HS-27A (cell line): ENCODE data around the gene CTNNA3.

Source experiments
- DNase-seq: peaks from one replicate; pipeline ENCODE4 v3.0.0-alpha.2; 2012; ENCODE audit warnings: low read depth, missing footprints

Gene CTNNA3

DNA sequence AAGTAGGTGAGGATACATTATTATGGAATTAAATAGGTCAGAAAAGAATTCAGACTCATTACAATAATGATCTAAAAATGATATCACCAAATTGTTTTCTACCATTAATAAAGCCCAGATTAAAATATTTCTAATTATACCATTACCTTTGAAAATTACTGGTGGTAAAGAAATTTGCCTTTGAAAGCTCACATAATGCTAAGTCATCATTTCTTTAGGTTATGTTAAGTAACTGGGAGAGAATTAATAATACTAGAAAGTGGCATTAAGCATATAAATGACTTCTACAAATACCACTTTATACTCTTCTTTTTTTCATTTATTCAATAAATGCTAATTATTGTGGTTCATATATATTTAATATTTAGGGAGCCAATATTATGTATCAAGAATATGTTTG lies 1411.4 kb downstream of the CTNNA3 start:
- no peak for DNase-seq

- DNase-seq, result no peak
Measured at GRCh38 chr10:66283874-66284464, 1412.0 kb downstream of the CTNNA3 start.

DNA sequence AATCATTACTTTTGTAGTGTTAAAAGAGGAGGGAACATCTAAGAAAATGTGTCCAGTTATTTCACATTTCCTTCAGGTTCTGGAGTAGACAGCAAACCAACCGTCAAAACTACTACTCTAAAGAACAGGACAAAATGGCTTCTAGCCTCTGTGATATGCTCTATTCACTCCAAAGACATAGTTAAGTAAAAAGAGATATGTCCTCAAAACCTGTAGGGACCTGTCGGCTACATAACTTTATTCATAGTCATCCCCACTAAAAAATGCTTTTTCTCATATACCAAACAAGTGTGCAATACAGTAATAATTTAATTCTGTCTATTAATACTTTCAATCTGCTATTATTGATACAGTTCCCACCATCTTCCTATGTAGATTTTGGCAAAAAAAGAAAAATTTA lies 1412.9 kb downstream of the CTNNA3 start:
- DNase-seq, result no peak

- DNase-seq, result no peak
Measured at GRCh38 chr10:66281327-66281726, 1414.7 kb downstream of the CTNNA3 start.

DNA sequence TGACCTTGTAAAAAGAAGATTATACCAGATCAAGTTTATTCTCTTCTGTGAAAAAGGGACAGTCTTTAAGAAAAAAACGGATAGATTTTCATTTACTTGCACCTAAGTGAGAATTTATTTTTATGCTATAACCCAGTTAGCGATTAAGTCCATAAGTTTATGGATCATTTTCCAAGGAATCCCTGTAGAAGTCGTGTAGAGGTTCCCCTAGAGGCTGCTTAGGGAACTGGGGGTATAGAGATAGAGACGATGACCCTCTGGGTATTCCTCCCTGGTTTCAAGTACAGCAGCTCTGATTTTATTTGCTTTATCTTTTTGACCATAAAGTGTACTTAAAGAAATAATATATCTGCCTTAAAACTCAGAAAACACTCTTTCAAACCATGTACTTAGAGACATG lies 1418.5 kb downstream of the CTNNA3 start:
- no peak for DNase-seq

GRCh38 chr10:66273966-66274519 lies 1422.0 kb downstream of the CTNNA3 start:
- DNase-seq, result no peak

- no peak for DNase-seq
Measured at GRCh38 chr10:66265398-66265797, 1430.6 kb downstream of the CTNNA3 start.

- DNase-seq, result no peak
Measured at GRCh38 chr10:66259836-66260235, 1436.2 kb downstream of the CTNNA3 start.

DNA sequence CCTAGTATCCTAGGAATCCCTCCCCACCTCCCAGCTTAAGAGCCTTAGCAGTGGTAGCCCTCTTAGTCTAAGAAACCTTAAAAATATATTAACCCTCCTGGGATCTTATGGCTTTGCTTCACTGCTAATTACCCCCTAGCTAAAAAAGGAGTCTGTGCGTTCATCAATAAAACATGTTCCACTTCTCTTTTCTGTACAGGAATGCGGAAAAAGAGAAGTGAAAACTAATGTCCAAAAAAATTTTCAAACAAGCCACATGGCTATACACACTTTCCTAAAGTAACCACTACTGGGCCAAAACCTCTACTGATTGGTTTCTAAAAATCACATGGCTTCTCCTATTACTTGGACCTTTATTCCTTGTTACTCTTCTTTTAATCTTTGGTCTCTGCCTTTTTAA lies 1437.3 kb downstream of the CTNNA3 start:
- DNase-seq, result no peak

DNA sequence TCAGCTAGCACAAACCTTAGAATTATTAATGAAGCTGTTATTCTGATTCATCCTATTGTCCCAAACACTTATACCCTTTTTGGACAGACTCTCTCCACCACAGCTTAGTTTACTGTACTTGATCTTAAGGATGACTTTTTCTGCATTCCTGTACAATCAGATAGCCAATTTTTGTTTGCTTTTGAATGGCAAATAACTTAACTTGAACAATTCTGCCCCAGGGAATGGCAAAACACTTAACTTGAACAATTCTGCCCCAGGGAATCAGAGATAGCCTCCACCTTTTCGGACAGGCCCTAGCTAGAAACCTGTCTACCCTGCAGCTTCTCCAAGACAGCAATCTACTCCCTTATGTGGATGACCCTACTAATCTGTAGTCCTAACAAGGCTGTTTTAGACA lies 1438.2 kb downstream of the CTNNA3 start:
- DNase-seq, result no peak

- DNase-seq, result no peak
Measured at GRCh38 chr10:66252986-66253385, 1443.0 kb downstream of the CTNNA3 start.

DNA sequence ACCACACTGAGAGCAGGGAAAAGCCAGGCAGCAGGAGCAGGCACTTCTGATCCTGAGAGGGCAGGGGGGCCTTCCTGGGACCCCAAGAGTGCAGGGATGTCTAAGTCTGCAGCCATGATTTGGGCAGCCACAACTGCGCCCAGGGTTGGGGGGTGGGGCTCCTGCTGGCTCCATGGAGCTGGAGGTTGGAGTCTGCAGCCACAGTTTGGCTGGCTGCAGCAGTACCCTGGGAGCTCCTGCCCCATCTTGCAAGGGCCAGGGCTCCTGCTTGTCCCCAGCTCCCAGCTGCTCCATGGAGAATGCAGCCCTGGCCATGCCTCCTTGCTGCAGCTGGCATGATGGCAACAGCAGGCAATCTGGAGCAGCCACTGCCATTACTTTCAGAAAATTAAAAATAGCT lies 1449.8 kb downstream of the CTNNA3 start:
- DNase-seq, result no peak

DNA sequence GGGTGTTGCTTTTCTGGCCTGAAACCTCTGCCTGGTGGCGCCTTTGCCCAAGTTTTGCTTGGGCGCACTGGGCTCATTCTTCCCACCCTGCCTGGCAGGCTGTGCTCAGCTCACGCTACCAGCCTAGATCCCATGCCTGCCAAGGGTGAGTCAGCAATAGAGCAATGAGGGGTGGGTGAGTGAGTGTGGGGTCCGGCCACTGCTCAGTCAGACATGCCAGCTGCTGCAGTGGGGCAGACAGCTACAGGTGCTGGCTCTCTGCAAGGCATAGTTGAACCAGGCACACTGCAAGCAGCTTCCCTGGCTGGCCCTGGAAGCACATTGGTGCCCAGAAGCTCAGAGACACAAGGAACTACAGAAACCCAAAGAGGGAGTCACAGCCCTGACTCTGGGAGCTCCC lies 1451.0 kb downstream of the CTNNA3 start:
- DNase-seq, result no peak

DNA sequence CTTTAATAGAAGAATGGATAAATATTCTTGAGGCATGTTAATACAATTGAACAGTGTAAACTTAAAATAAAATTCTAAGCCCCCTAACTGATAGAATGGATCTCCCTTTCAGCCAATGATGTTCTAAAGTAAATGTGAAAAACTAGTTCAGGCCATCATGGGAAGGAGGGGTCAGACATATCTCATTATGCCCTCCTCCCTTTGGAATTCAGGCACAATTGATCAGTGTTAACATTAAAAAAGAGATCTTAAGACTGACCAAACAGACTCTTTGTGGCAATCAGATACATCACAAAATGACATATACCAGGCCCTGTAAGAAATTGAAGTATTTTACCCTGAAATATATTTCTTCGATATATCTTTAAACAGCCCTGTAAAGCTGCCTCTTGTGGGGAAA lies 1453.1 kb downstream of the CTNNA3 start:
- DNase-seq, result no peak

DNA sequence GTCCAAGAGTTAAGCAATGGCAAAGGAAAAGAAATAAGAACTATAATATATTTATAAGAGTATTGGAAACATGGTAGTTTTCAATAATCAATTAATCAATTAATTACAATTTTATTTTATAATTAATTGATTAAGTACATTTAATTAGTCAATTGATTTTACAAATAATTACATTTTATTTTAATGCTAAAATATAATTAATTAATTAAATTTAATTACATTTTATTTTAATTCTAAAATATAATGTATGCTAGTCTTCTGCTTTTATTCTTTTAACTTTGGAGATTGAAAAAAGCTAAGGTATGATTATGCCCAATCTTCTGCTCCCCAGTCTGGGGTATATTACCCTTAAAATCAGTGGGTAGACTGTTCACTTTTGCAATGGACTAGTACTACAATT lies 1456.9 kb downstream of the CTNNA3 start:
- no peak for DNase-seq

DNA sequence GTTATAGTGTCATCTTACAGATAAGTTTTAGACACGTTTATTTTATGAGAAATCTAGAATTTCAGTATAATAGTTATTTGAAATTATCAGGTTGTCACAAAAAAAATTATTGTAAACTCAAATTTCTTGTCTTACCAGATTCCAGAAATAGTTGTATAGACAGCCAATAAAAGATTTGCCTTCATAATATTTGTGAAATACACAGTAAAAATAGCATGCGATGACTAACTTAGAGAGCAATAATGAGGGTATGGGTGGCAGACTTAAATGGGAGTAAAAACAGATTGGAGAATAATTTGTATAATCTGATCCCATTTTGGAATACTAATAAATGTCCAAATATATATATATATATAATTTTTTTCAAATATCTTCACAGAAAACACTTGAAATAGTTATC lies 1457.7 kb downstream of the CTNNA3 start:
- DNase-seq, result no peak

- no peak for DNase-seq
Measured at GRCh38 chr10:66234872-66235271, 1461.1 kb downstream of the CTNNA3 start.

- DNase-seq, result no peak
Measured at GRCh38 chr10:66228887-66229286, 1467.1 kb downstream of the CTNNA3 start.

DNA sequence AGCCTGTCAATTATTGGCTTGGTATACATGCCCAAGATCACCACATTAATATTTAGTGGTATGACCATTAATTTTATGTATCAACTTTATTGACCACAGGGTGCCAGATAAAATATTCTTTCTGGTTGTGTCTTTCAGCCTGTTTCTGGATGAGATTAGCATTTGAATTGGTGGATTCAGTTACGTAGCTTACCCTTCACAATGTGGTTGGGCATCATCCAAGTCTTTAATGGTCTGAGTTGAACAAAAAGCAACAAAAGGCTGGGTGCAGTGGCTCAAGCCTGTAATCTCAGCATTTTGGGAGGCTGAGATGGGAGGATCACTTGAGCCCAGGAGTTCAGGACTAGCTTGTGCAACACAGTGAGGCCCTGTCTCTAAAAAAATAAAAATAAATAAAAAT lies 1472.3 kb downstream of the CTNNA3 start:
- no peak for DNase-seq

- no peak for DNase-seq
Measured at GRCh38 chr10:66222462-66223046, 1473.4 kb downstream of the CTNNA3 start.

DNA sequence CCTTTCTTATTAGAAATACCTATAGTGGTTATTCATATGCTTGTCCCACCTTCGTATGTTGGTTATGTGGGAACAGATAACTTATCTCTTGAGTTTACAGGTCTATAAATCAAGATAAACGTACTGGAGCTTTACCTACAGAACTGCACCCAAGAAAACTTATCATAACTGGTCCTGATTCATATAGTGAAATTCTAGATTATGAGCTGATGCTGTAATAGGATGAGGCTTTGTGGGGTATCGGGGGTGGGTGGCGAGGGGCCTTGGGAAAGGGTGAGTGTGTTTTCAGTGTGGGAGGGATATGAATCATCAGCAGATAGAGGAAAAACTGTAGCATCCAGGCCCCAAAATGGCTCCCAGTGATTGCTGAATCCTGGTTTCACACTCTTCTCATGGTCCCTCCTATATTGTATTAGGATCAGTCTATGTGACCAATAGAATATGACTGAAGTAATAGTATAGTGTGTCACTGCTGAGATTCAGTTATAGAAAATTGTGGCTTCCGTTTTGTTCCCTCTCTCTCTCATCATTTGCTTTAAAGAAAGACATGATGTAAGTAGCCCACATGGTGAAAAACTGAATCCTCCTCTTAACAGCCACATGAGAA lies 1476.9 kb downstream of the CTNNA3 start:
- no peak for DNase-seq

DNA sequence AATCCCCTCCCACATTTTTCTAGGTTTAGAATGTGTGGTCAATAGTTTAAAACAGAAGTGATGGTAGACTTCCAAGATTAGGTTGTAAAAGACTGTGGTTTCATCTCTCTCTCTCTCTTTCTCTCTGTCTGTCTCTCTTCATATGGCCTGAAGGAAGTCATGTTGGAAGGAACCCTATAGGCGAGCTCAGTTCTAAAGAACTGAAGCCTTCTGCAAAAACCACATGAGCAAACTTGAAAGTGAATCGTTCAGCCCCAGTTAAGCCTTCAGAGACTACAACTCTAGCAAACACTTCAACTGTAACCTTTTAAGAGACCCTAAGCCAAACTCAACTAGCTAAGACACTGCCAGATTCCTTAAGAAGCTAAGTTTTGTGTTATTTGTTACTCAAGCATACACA lies 1477.7 kb downstream of the CTNNA3 start:
- DNase-seq, result no peak

GRCh38 chr10:66215920-66216319 lies 1480.1 kb downstream of the CTNNA3 start:
- DNase-seq, result no peak
